Measurements from ENCODE around the gene CDHR1. TPM values are rescaled to one million over a fixed set of nuclear protein-coding genes. Genes with fewer than 3 reads are reported as not detected.

Gene CDHR1
- total RNA-seq, 1 experiment from 2014 or later: 5.0 TPM

DNA sequence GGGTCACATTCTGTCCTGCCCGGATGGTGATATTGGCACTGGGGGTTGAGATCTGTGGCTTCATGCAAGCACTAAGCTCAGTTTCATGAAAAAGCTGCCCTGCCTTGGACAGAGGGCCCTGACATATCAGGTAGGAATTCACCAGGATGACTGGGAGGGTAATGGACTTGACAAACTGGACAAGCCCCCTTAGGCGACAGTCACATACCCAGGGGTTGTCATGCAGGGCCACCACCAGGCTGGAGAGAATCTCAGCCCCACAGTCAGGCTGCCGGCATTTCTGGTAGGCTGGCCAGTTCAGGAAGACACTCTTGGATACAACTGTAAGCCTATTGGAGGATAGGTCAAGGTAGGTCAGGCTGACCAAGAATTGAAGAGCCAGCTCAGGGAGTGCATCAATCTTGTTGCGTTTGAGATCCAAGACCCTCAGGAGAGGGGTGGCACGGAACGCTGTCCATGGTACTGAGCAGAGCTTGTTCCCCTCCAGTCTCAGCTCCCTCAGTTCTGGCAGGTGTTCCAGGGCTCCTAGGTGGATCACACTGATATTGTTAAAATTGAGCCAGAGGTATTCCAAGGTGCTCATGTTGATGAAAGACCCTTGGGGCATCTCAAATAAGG, 30.2 kb downstream of the CDHR1 start (continued):
- TF ChIP-seq NR3C1 (CRISPR knock-in tag; conservative IDR thresholded peaks at IDR 0.05; ENCODE audit: low read depth): 0 out of 2 replicates have a peak, but pooled peaks have one; percentile 47
- no peak for TF ChIP-seq IRF2 (CRISPR knock-in tag; IDR thresholded peaks at IDR 0.05; ENCODE audit: borderline replicate concordance, low read depth)
- TF ChIP-seq, protein P1, sequence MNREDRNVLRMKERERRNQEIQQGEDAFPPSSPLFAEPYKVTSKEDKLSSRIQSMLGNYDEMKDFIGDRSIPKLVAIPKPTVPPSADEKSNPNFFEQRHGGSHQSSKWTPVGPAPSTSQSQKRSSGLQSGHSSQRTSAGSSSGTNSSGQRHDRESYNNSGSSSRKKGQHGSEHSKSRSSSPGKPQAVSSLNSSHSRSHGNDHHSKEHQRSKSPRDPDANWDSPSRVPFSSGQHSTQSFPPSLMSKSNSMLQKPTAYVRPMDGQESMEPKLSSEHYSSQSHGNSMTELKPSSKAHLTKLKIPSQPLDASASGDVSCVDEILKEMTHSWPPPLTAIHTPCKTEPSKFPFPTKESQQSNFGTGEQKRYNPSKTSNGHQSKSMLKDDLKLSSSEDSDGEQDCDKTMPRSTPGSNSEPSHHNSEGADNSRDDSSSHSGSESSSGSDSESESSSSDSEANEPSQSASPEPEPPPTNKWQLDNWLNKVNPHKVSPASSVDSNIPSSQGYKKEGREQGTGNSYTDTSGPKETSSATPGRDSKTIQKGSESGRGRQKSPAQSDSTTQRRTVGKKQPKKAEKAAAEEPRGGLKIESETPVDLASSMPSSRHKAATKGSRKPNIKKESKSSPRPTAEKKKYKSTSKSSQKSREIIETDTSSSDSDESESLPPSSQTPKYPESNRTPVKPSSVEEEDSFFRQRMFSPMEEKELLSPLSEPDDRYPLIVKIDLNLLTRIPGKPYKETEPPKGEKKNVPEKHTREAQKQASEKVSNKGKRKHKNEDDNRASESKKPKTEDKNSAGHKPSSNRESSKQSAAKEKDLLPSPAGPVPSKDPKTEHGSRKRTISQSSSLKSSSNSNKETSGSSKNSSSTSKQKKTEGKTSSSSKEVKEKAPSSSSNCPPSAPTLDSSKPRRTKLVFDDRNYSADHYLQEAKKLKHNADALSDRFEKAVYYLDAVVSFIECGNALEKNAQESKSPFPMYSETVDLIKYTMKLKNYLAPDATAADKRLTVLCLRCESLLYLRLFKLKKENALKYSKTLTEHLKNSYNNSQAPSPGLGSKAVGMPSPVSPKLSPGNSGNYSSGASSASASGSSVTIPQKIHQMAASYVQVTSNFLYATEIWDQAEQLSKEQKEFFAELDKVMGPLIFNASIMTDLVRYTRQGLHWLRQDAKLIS (CRISPR knock-in tag; IDR thresholded peaks at IDR 0.05; ENCODE audit: borderline replicate concordance): no peak
- TF ChIP-seq JUN (CRISPR knock-in tag; IDR thresholded peaks at IDR 0.05): peak; percentile 86
- TF ChIP-seq SMAD4 (CRISPR knock-in tag; IDR thresholded peaks at IDR 0.05): peak; percentile 72; the same call in 1 of the 2 replicates
- TF ChIP-seq, protein P2, sequence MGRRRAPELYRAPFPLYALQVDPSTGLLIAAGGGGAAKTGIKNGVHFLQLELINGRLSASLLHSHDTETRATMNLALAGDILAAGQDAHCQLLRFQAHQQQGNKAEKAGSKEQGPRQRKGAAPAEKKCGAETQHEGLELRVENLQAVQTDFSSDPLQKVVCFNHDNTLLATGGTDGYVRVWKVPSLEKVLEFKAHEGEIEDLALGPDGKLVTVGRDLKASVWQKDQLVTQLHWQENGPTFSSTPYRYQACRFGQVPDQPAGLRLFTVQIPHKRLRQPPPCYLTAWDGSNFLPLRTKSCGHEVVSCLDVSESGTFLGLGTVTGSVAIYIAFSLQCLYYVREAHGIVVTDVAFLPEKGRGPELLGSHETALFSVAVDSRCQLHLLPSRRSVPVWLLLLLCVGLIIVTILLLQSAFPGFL (CRISPR knock-in tag; IDR thresholded peaks at IDR 0.05; ENCODE audit: borderline replicate concordance): no peak
- TF ChIP-seq, protein P3, sequence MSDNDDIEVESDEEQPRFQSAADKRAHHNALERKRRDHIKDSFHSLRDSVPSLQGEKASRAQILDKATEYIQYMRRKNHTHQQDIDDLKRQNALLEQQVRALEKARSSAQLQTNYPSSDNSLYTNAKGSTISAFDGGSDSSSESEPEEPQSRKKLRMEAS (CRISPR knock-in tag; IDR thresholded peaks at IDR 0.05): peak; percentile 35; the same call in 1 of the 2 replicates
- peak; percentile 82; the same call in 1 of the 2 replicates for TF ChIP-seq TEAD4 (CRISPR knock-in tag; IDR thresholded peaks at IDR 0.05)

DNA sequence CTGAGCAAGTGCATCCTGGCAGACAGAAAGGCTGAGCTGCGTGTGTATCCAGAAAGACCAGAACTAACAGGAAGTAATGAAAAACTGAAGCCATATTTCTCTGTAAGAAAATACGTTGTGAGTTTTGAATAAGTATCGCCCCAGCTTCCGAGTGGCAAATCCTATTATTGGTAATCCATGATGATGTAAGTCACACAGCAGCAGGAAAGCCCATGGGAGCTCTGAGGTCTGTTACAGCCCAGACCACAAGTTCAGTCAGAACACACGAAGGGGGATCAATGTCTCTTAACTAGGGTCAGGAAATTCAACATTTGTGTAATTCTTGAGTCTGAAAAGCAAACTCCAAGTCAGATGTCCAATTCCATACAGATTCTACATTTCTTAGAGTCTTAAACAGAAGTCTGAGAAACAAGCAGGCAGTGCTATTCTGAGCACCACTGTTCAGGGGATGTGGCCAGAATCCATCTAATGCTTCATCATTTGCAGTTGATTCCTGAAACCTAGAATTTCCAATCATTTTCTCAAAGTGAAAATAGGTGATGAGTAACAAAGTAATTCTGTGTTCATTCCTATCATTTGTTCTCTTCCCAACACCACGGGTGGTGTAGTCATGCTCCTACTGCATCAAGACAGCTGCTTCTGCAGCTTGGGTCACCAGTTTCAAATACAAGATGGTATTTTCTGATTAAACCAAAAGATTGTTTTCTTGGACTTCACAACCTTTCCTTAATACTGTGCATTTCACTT, 31.3 kb downstream of the CDHR1 start, which contains the start of gene LRIT2:
Gene LRIT2 (minus strand): TSS at position 118 of the 747 bp plus-strand sequence. CDS start 24 bp downstream, at position 94.
- no peaks in the 10 kb centered on the region for H3K4me1 Mint-ChIP-seq
- no peak within 1 kb of the TSS for H3K4me3 Mint-ChIP-seq
- TF ChIP-seq, protein P4, sequence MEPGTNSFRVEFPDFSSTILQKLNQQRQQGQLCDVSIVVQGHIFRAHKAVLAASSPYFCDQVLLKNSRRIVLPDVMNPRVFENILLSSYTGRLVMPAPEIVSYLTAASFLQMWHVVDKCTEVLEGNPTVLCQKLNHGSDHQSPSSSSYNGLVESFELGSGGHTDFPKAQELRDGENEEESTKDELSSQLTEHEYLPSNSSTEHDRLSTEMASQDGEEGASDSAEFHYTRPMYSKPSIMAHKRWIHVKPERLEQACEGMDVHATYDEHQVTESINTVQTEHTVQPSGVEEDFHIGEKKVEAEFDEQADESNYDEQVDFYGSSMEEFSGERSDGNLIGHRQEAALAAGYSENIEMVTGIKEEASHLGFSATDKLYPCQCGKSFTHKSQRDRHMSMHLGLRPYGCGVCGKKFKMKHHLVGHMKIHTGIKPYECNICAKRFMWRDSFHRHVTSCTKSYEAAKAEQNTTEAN (CRISPR knock-in tag; IDR thresholded peaks at IDR 0.05): no peak
- TF ChIP-seq, protein P2 (CRISPR knock-in tag; IDR thresholded peaks at IDR 0.05; ENCODE audit: borderline replicate concordance): no peak
- TF ChIP-seq, protein P5, sequence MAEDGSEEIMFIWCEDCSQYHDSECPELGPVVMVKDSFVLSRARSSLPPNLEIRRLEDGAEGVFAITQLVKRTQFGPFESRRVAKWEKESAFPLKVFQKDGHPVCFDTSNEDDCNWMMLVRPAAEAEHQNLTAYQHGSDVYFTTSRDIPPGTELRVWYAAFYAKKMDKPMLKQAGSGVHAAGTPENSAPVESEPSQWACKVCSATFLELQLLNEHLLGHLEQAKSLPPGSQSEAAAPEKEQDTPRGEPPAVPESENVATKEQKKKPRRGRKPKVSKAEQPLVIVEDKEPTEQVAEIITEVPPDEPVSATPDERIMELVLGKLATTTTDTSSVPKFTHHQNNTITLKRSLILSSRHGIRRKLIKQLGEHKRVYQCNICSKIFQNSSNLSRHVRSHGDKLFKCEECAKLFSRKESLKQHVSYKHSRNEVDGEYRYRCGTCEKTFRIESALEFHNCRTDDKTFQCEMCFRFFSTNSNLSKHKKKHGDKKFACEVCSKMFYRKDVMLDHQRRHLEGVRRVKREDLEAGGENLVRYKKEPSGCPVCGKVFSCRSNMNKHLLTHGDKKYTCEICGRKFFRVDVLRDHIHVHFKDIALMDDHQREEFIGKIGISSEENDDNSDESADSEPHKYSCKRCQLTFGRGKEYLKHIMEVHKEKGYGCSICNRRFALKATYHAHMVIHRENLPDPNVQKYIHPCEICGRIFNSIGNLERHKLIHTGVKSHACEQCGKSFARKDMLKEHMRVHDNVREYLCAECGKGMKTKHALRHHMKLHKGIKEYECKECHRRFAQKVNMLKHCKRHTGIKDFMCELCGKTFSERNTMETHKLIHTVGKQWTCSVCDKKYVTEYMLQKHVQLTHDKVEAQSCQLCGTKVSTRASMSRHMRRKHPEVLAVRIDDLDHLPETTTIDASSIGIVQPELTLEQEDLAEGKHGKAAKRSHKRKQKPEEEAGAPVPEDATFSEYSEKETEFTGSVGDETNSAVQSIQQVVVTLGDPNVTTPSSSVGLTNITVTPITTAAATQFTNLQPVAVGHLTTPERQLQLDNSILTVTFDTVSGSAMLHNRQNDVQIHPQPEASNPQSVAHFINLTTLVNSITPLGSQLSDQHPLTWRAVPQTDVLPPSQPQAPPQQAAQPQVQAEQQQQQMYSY (CRISPR knock-in tag; IDR thresholded peaks at IDR 0.05): no peak
- no peak for TF ChIP-seq SMAD4 (CRISPR knock-in tag; IDR thresholded peaks at IDR 0.05)
- TF ChIP-seq NR3C1 (CRISPR knock-in tag; conservative IDR thresholded peaks at IDR 0.05; ENCODE audit: low read depth): no peak
- TF ChIP-seq SMAD3 (CRISPR knock-in tag; IDR thresholded peaks at IDR 0.05; ENCODE audit: borderline replicate concordance): no peak
- TF ChIP-seq CREB1 (CRISPR knock-in tag; IDR thresholded peaks at IDR 0.05): no peak
- ATAC-seq: no peak
- H3K36me3 Mint-ChIP-seq: no peaks in the 10 kb centered on the region
- H3K27ac Mint-ChIP-seq: no peak within 1 kb of the TSS
- no peaks in the 10 kb centered on the region for H3K9me3 Mint-ChIP-seq
- CTCF ChIA-PET: interaction anchor here (5.9 kb wide), 1 partner anchor 11 kb away, joined by 36 read pairs; no protein-coding TSS in a partner anchor
- no peak for DNase-seq (ENCODE audit: low spot score)
- peaks cover 6% of the 10 kb centered on the region for H3K27me3 Mint-ChIP-seq (ENCODE audit: low read depth)
- POLR2A ChIA-PET: no interaction called here

Data from WTC11 (cell line).